Neural progenitor cell (in vitro differentiated cells): ENCODE results near the gene BORCS8.

Experiments used
- CTCF ChIP-seq: fragments of 200-600 bp; sonication (generic); IDR thresholded peaks from 2 replicates; pipeline ENCODE4 v1.5.1; 2017; ENCODE audit warnings: antibody characterized with exemption, mild to moderate bottlenecking
- EZH2 ChIP-seq: fragments of 200-600 bp; sonication (generic); IDR thresholded peaks from 2 replicates; pipeline ENCODE4 v1.6.1; 2017; ENCODE audit warnings: antibody characterized with exemption, mild to moderate bottlenecking, moderate library complexity
- EZH2phosphoT487 ChIP-seq: fragments of 200-600 bp; sonication (generic); IDR thresholded peaks from 2 replicates; pipeline ENCODE4 v1.6.1; 2017; ENCODE audit warnings: antibody characterized with exemption

GRCh38 chr19:19201697-19202630, 10.0 kb upstream of the BORCS8 start:
- TF ChIP-seq EZH2phosphoT487 (no peak), EZH2 (no peak), CTCF (no peak)
